Liver (tissue), 3 donors: Measurements from ENCODE around the gene AFF4.

Source experiments
- GABPA ChIP-seq, 2 donors: IDR thresholded peaks in 1 of 2; conservative IDR thresholded peaks in 1 of 2; 2 replicates each; pipeline ENCODE4 v1.6.1; 2016; ENCODE audit warnings: antibody characterized with exemption in 2 of 2, mild to moderate bottlenecking in 1 of 2, moderate library complexity in 1 of 2
- RXRA ChIP-seq, 2 donors: IDR thresholded peaks; 2 replicates each; pipeline ENCODE4 v1.6.1; 2017 to 2018; ENCODE audit warnings: antibody characterized with exemption in 2 of 2, mild to moderate bottlenecking in 1 of 2
- TAF1 ChIP-seq: conservative IDR thresholded peaks from 2 replicates; pipeline ENCODE4 v1.6.1; 2016; ENCODE audit warnings: antibody characterized with exemption, mild to moderate bottlenecking
- TF ChIP-seq, protein P1 (sequence below): fragments of 150-350 bp; IDR thresholded peaks from 2 replicates; pipeline ENCODE4 v1.5.1; 2017; ENCODE audit warnings: improper control_type of control experiment, low read depth, low read length; ENCODE audit not compliant: missing input control
- donor health status: healthy.
- donor health status: healthy.

DNA sequence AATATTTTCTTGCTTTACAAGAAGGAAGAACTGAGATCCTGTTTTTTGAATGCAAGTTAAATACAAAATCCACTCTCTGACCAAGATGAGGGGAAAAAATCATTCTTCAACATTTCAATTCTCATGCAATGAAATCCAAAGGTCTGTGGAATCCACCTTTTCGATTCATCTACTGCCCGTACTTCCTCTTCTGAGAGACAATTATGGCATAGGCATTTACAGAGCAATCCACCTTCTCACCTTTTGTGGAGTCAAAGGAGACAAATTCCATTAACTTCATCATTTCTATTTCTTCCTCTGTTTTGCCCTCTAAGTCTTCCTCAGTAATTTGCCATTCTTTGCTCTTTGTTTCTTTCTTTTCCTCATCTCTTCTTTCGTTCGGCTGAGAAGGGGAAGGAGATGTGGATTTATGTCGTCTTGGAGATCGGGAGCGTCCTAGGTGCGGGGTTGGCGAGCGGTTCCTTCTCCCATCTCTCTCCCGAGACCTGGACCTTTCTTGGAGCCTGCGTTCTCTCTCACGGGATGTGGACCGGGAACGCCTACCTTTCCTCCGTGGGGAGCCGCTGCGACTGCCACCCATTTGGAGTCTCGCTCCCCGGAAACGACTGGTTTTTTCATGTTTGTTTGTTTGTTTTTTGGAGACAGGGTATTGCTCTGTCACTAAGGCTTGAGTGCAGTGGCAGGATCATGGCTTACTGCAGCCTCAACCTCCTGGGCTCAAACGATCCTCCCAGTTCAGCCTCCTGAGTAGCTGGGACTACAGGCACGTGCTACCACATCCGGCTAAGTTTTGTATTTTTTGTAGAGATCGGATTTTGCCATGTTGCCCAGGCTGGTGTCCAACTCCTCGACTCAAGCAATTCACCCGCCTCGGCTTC is 24.3 kb upstream of the AFF4 start:
- TF ChIP-seq, protein P1, sequence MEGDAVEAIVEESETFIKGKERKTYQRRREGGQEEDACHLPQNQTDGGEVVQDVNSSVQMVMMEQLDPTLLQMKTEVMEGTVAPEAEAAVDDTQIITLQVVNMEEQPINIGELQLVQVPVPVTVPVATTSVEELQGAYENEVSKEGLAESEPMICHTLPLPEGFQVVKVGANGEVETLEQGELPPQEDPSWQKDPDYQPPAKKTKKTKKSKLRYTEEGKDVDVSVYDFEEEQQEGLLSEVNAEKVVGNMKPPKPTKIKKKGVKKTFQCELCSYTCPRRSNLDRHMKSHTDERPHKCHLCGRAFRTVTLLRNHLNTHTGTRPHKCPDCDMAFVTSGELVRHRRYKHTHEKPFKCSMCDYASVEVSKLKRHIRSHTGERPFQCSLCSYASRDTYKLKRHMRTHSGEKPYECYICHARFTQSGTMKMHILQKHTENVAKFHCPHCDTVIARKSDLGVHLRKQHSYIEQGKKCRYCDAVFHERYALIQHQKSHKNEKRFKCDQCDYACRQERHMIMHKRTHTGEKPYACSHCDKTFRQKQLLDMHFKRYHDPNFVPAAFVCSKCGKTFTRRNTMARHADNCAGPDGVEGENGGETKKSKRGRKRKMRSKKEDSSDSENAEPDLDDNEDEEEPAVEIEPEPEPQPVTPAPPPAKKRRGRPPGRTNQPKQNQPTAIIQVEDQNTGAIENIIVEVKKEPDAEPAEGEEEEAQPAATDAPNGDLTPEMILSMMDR = no peak
- no peak for TF ChIP-seq RXRA (IDR thresholded peaks at IDR 0.05)
- no peak for TF ChIP-seq GABPA (IDR thresholded peaks at IDR 0.05 in 1 of 2, conservative IDR thresholded peaks at IDR 0.05 in 1 of 2)
- no peak for TF ChIP-seq TAF1
